H1 (cell line): ENCODE data around the gene ACOT7. TPM values are rescaled to one million over a fixed set of nuclear protein-coding genes. Genes with fewer than 3 reads are reported as not detected.

ENCODE experiments used
- CTCF ChIA-PET: fragments of 300-600 bp; sonication (Branson Sonifier 250); formaldehyde crosslinking; loops from one replicate; lab custom pipeline; 2021; ENCODE audit not compliant: partially characterized antibody; lab: Charles Lee
- POLR2A ChIA-PET: fragments of 300-600 bp; sonication (Branson Sonifier 250); formaldehyde crosslinking; loops from one replicate; lab custom pipeline; 2021; ENCODE audit warnings: inconsistent platforms; ENCODE audit not compliant: partially characterized antibody; lab: Charles Lee
- DNase-seq, 2 experiments: peaks; one replicate each; pipeline versions ENCODE4 v3.0.0 to v3.0.0-alpha.2; 2010 to 2022; ENCODE audit warnings: low spot score in 2 of 2, low read depth in 1 of 2, mixed read lengths in 1 of 2
- FAIRE-seq: peaks from 2 replicates; lab custom pipeline; 2011; peaks lifted over from hg19 to GRCh38; lab: Jason Lieb, UNC
- H2AFZ ChIP-seq: 2 replicates; pipeline ENCODE4 v1.8.1; 2012; ENCODE audit warnings: low read length, inconsistent platforms
- H2AK5ac ChIP-seq: 2 replicates; pipeline ENCODE4 v1.6.1; 2013; ENCODE audit warnings: low read depth, low read length
- H2BK120ac ChIP-seq: replicated peaks from 2 replicates; pipeline ENCODE3; 2013; ENCODE audit warnings: low read depth, low read length, inconsistent platforms
- H2BK12ac ChIP-seq: 2 replicates; pipeline ENCODE4 v1.6.1; 2013; ENCODE audit warnings: low read depth, low read length
- H2BK15ac ChIP-seq: 2 replicates; pipeline ENCODE4 v1.6.1; 2013; ENCODE audit warnings: low read length
- H2BK20ac ChIP-seq: 2 replicates; pipeline ENCODE4 v1.6.1; 2013; ENCODE audit warnings: low read length
- H2BK5ac ChIP-seq: 2 replicates; pipeline ENCODE4 v1.6.1; 2013; ENCODE audit warnings: low read depth, low read length
- H3K14ac ChIP-seq: 2 replicates; pipeline ENCODE4 v1.6.1; 2013; ENCODE audit warnings: inconsistent platforms; ENCODE audit not compliant: insufficient read length
- H3K18ac ChIP-seq: 2 replicates; pipeline ENCODE4 v1.6.1; 2013; ENCODE audit warnings: low read length; ENCODE audit errors: extremely low read depth
- H3K23ac ChIP-seq: 2 replicates; pipeline ENCODE4 v1.6.1; 2013; ENCODE audit warnings: inconsistent platforms; ENCODE audit not compliant: insufficient read length
- H3K23me2 ChIP-seq: 2 replicates; pipeline ENCODE4 v1.6.1; 2013; ENCODE audit warnings: low read depth, low read length
- H3K27ac ChIP-seq: 2 replicates; pipeline ENCODE4 v1.6.1; 2011; ENCODE audit warnings: low read depth, low read length, inconsistent platforms
- H3K27me3 ChIP-seq, 4 experiments: replicated peaks in 1 of 4; 1 replicate in 1 of 4; 2 replicates in 3 of 4; pipeline versions ENCODE4 v1.6.1 to v1.8.1; 2011 to 2013; ENCODE audit warnings: low read length in 3 of 4, mild to moderate bottlenecking in 3 of 4, inconsistent platforms in 2 of 4, mixed read lengths in 2 of 4, moderate library complexity in 1 of 4; ENCODE audit not compliant: control insufficient read depth in 3 of 4, insufficient read depth in 3 of 4; ENCODE audit errors: extremely low read depth in 1 of 4
- H3K36me3 ChIP-seq, 4 experiments: 2 replicates each; pipeline versions ENCODE4 v1.6.1 to v1.8.1; 2011 to 2013; ENCODE audit warnings: mild to moderate bottlenecking in 4 of 4, low read length in 3 of 4, moderate library complexity in 2 of 4, control low read depth in 1 of 4, inconsistent platforms in 1 of 4; ENCODE audit not compliant: insufficient read depth in 4 of 4, control insufficient read depth in 2 of 4
- H3K4ac ChIP-seq: replicated peaks from 2 replicates; pipeline ENCODE3; 2013; ENCODE audit warnings: low read length, low read depth, mixed read lengths, inconsistent platforms; ENCODE audit not compliant: insufficient read length
- H3K4me1 ChIP-seq, 4 experiments: replicated peaks in 1 of 4; 1 replicate in 1 of 4; 2 replicates in 3 of 4; pipeline versions ENCODE4 v1.6.1 to v1.8.1; 2011 to 2013; ENCODE audit warnings: low read length in 3 of 4, inconsistent platforms in 2 of 4, mixed read lengths in 1 of 4; ENCODE audit not compliant: insufficient read depth in 4 of 4, control insufficient read depth in 3 of 4
- H3K4me2 ChIP-seq, 2 experiments: 2 replicates each; pipeline versions ENCODE4 v1.6.1 to v1.8.1; 2011 to 2013; ENCODE audit warnings: low read depth in 2 of 2, low read length in 2 of 2, control low read depth in 1 of 2, inconsistent platforms in 1 of 2, mild to moderate bottlenecking in 1 of 2; ENCODE audit not compliant: insufficient read depth in 1 of 2
- H3K4me3 ChIP-seq, 4 experiments: fragments of 200-600, 300-600 bp in 1 of 4; sonication (generic), shearing (Covaris generic), sonication (Bioruptor Twin) in 1 of 4; 2 replicates each; pipeline versions ENCODE4 v1.5.1 to v1.8.1; 2011 to 2016; ENCODE audit warnings: low read length in 4 of 4, low read depth in 3 of 4, control low read depth in 2 of 4, inconsistent platforms in 2 of 4, mild to moderate bottlenecking in 2 of 4, mixed read lengths in 1 of 4, moderate library complexity in 1 of 4; ENCODE audit not compliant: insufficient read depth in 2 of 4; ENCODE audit errors: extremely low read depth in 1 of 4
- H3K56ac ChIP-seq: replicated peaks from 2 replicates; pipeline ENCODE3; 2013; ENCODE audit warnings: low read depth, mild to moderate bottlenecking, mixed read lengths, low read length, inconsistent platforms; ENCODE audit not compliant: insufficient read length
- H3K79me1 ChIP-seq: 2 replicates; pipeline ENCODE4 v1.6.1; 2013; ENCODE audit warnings: low read depth, low read length, control low read depth
- H3K79me2 ChIP-seq, 2 experiments: 2 replicates each; pipeline versions ENCODE4 v1.6.1 to v1.8.1; 2012 to 2013; ENCODE audit warnings: low read length in 2 of 2, mild to moderate bottlenecking in 2 of 2, inconsistent platforms in 1 of 2; ENCODE audit not compliant: insufficient read depth in 2 of 2, control insufficient read depth in 1 of 2
- H3K9ac ChIP-seq, 4 experiments: replicated peaks in 1 of 4; 1 replicate in 1 of 4; 2 replicates in 3 of 4; pipeline versions ENCODE4 v1.6.1 to v1.8.1; 2011 to 2013; ENCODE audit warnings: low read depth in 3 of 4, low read length in 3 of 4, control low read depth in 2 of 4, mild to moderate bottlenecking in 2 of 4, moderate library complexity in 2 of 4, inconsistent platforms in 1 of 4; ENCODE audit errors: extremely low read depth in 1 of 4
- H3K9me3 ChIP-seq, 2 experiments: 2 replicates each; pipeline versions ENCODE4 v1.6.1 to v1.8.1; 2012 to 2013; ENCODE audit warnings: mild to moderate bottlenecking in 2 of 2, moderate library complexity in 2 of 2, control low read depth in 1 of 2, inconsistent platforms in 1 of 2, low read depth in 1 of 2, low read length in 1 of 2, mixed read lengths in 1 of 2; ENCODE audit not compliant: insufficient read depth in 2 of 2
- H4K20me1 ChIP-seq, 2 experiments: replicated peaks in 1 of 2; 2 replicates each; pipeline versions ENCODE3 to v1.8.1; 2011 to 2013; ENCODE audit warnings: inconsistent platforms in 2 of 2, low read length in 2 of 2, mild to moderate bottlenecking in 1 of 2; ENCODE audit not compliant: insufficient read depth in 2 of 2, control insufficient read depth in 1 of 2
- H4K5ac ChIP-seq: 2 replicates; pipeline ENCODE4 v1.6.1; 2013; ENCODE audit warnings: low read length, low read depth, mixed read lengths, inconsistent platforms; ENCODE audit not compliant: insufficient read length
- H4K8ac ChIP-seq: 2 replicates; pipeline ENCODE4 v1.8.0; 2013; ENCODE audit warnings: mild to moderate bottlenecking, moderate library complexity, low read length, inconsistent platforms; ENCODE audit not compliant: insufficient read depth; ENCODE audit errors: extremely low read depth
- H4K91ac ChIP-seq: replicated peaks from 2 replicates; pipeline ENCODE3; 2013; ENCODE audit warnings: low read length, mixed read lengths, inconsistent platforms; ENCODE audit not compliant: insufficient read length
- CHD1 ChIP-seq: IDR thresholded peaks from 2 replicates; pipeline ENCODE4 v1.6.1; 2012; ENCODE audit warnings: low read depth, low read length, improper control_type of control experiment
- EGR1 ChIP-seq: IDR thresholded peaks from 2 replicates; pipeline ENCODE4 v1.6.1; 2011; ENCODE audit warnings: low read depth, low read length, borderline replicate concordance
- EZH2 ChIP-seq: fragments of 200-600 bp; sonication (generic); IDR thresholded peaks from 2 replicates; pipeline ENCODE4 v1.7.1; 2012; ENCODE audit warnings: low read depth, mild to moderate bottlenecking, moderate library complexity, low read length, inconsistent platforms; ENCODE audit not compliant: severe bottlenecking
- JUN ChIP-seq: IDR thresholded peaks from 2 replicates; pipeline ENCODE4 v1.6.1; 2011; ENCODE audit warnings: low read depth, mild to moderate bottlenecking, improper control_type of control experiment, low read length
- MAFK ChIP-seq: IDR thresholded peaks from 2 replicates; pipeline ENCODE4 v1.6.1; 2012; ENCODE audit warnings: low read depth, mild to moderate bottlenecking, improper control_type of control experiment, low read length
- RBBP5 ChIP-seq: IDR thresholded peaks from 2 replicates; pipeline ENCODE4 v1.7.1; 2012; ENCODE audit warnings: low read depth, mild to moderate bottlenecking, inconsistent platforms, low read length, moderate library complexity, borderline replicate concordance
- RNF2 ChIP-seq: fragments of 200-900, 300-1000 bp; sonication (generic); IDR thresholded peaks from 2 replicates; pipeline ENCODE4 v1.7.1; 2016; ENCODE audit warnings: borderline replicate concordance, low read depth, mild to moderate bottlenecking, antibody characterized with exemption, low read length; ENCODE audit not compliant: poor library complexity, severe bottlenecking; ENCODE audit errors: missing control alignments
- SP2 ChIP-seq: IDR thresholded peaks from 2 replicates; pipeline ENCODE4 v1.6.1; 2012; ENCODE audit warnings: mild to moderate bottlenecking, low read length, inconsistent platforms
- SUZ12 ChIP-seq: fragments of 200-600 bp; sonication (generic); IDR thresholded peaks from 2 replicates; pipeline ENCODE4 v1.6.1; 2012; ENCODE audit warnings: mild to moderate bottlenecking, inconsistent platforms, low read length, moderate library complexity, mixed read lengths
- YY1 ChIP-seq: IDR thresholded peaks from 2 replicates; pipeline ENCODE4 v1.6.1; 2011; ENCODE audit warnings: low read depth, mild to moderate bottlenecking, low read length
- WGBS, 2 experiments: shearing (Covaris generic) in 1 of 2; methylation state at CpG; one replicate each; pipeline versions ENCODE4 v1.1.6 to v1.1.7; 2013 to 2015; ENCODE audit warnings: low lambda C conversion rate in 2 of 2, mixed read lengths in 2 of 2, inconsistent platforms in 1 of 2, low coverage in 1 of 2, missing lambda C conversion rate in 1 of 2; ENCODE audit not compliant: insufficient replicate concordance in 2 of 2, insufficient coverage in 1 of 2, insufficient read length in 1 of 2; ENCODE audit errors: extremely low coverage in 1 of 2, missing lambda C conversion rate in 1 of 2; 5-methylcytosine and 5-hydroxymethylcytosine counted together
- polyA plus RNA-seq, 7 experiments: library from polyadenylated mRNA; depleted of rRNA in 3 of 7; stranded (reverse) in 5 of 7; unstranded in 2 of 7; fragments of >200 nt in 5 of 7; fragments of 200-250 nt in 2 of 7; gene quantifications; 1 replicate in 5 of 7; 2 replicates in 1 of 7; 4 replicates in 1 of 7; pipeline versions ENCODE4 v1.2.1 to v1.2.3, GENCODE V29; 2011 to 2013; ENCODE audit warnings: missing spikeins in 2 of 7, mixed read lengths in 2 of 7
- total RNA-seq: library from RNA; stranded (reverse); fragmentation: NEBNext Ultra II Directional; extraction: Animal tissue kit (Norgen Biotek cat#: 25700); gene quantifications from 2 replicates; pipeline ENCODE4 v1.2.1, GENCODE V29; 2021

The ACOT7 gene
- total and polyA plus RNA-seq, 2 of the 8 experiments (the other 6 are each of a cell fraction or from before 2014, with no cell fraction given): 151 to 214 TPM

GRCh38 chr1:6423321-6423999 lies 29.9 kb upstream of the ACOT7 start:
- Histone ChIP-seq H3K4me3 (peak overlapping the region in 3 of 4 experiments; percentile 15 to 52 (median 19); a peak in 5 of 8 replicates), H2AFZ (no peak overlapping the region), H2BK120ac (peak overlapping the region; percentile 33), H3K79me1 (no peaks in the 10 kb centered on the region), H3K4me2 (peak overlapping the region; percentile 26 to 67), H3K23me2 (peaks cover 17% of the 10 kb centered on the region; the same call in 1 of the 2 replicates), H2BK15ac (0 out of 2 replicates have a peak overlapping the region, but pooled peaks have one; percentile 72), H3K56ac (no peak overlapping the region), H2BK12ac (0 out of 2 replicates have a peak overlapping the region, but pooled peaks have one; percentile 50), H3K9ac (no peak overlapping the region), H3K18ac (no peak overlapping the region), H3K27me3 (peaks cover 63 to 87% (median 79%) of the 10 kb centered on the region in 4 experiments), H3K4ac (no peak overlapping the region), H4K20me1 (peaks cover 0 to 7% of the 10 kb centered on the region in 2 experiments), H3K27ac (no peak overlapping the region), H3K79me2 (no peaks in the 10 kb centered on the region), H3K4me1 (peaks cover 0 to 30% (median 11%) of the 10 kb centered on the region in 4 experiments; a peak in 5 of 7 replicates), H3K23ac (no peak overlapping the region), H3K14ac (no peak overlapping the region), H4K8ac (peak overlapping the region; percentile 48), H2BK5ac (no peak overlapping the region), H2AK5ac (no peak overlapping the region), H2BK20ac (no peak overlapping the region), H3K9me3 (no peaks in the 10 kb centered on the region), H4K91ac (no peak overlapping the region), H3K36me3 (peaks cover 0 to 12% (median 0%) of the 10 kb centered on the region in 4 experiments; a peak in 1 of 8 replicates), H4K5ac (no peak overlapping the region)
- FAIRE-seq (no peak), DNase-seq (peak; percentile 57 to 92)
- WGBS, 2 experiments: 19% methylated on average over 24 of the region's 24 CpGs; no CpG with 5 or more reads in 1 of the 2 experiments
- CTCF ChIA-PET: interaction anchor here (0.7 to 58.4 kb wide), 37 partner anchors 10 to 1512 kb away, joined by 3 to 1769 read pairs (median 4); partner anchors contain the start of genes TNFRSF25 and ZBTB48
- POLR2A ChIA-PET: interaction anchor here (0.7 to 3.4 kb wide), 3 partner anchors 16 to 225 kb away, joined by 3 to 15 read pairs (median 4); no protein-coding TSS in a partner anchor
- TF ChIP-seq CHD1 (no peak), YY1 (peak; percentile 67; the same call in 1 of the 2 replicates), SP2 (no peak), JUN (no peak), EZH2 (peak; percentile 29), SUZ12 (peak; percentile 38; the same call in 1 of the 2 replicates), RNF2 (no peak), EGR1 (no peak), RBBP5 (no peak; the same call in 1 of the 2 replicates), MAFK (no peak)
